Measurements from ENCODE around the gene UNCX.

- no peak for TF ChIP-seq CTCF (IDR thresholded peaks at IDR 0.05)
- TF ChIP-seq POLR2A (IDR thresholded peaks at IDR 0.05), result no peak
Observed at GRCh38 chr7:1275451-1276381, 43.0 kb downstream of the UNCX start.

Measured in heart left ventricle (tissue), 13 donors.